Loucy (cell line): ENCODE measurements around the gene CD180.

Experiments
- H2AFZ ChIP-seq: fragments of 200-600 bp; sonication (generic); 2 replicates; pipeline ENCODE4 v1.6.0; 2016; ENCODE audit warnings: antibody characterized with exemption, mild to moderate bottlenecking, low read length, moderate library complexity
- H3F3A ChIP-seq: fragments of 200-600 bp; 2 replicates; pipeline ENCODE4 v1.6.0; 2016; ENCODE audit warnings: antibody characterized with exemption, low read depth, mild to moderate bottlenecking
- H3K27me3 ChIP-seq: fragments of 200-600 bp; sonication (generic); 2 replicates; pipeline ENCODE4 v1.6.1; 2014; ENCODE audit warnings: low read length, mild to moderate bottlenecking; ENCODE audit not compliant: insufficient read depth, poor library complexity, severe bottlenecking
- H3K36me3 ChIP-seq: fragments of 200-600 bp; sonication (generic); 2 replicates; pipeline ENCODE4 v1.6.1; 2016; ENCODE audit warnings: low read length; ENCODE audit not compliant: insufficient read depth
- H3K4me1 ChIP-seq: fragments of 200-600 bp; sonication (generic); 2 replicates; pipeline ENCODE4 v1.5.1; 2014; ENCODE audit warnings: low read length, mild to moderate bottlenecking; ENCODE audit not compliant: insufficient read depth, poor library complexity, severe bottlenecking
- H3K4me2 ChIP-seq: fragments of 200-600 bp; sonication (generic); 2 replicates; pipeline ENCODE4 v1.6.0; 2014; ENCODE audit warnings: antibody characterized with exemption, low read length, low read depth, mild to moderate bottlenecking; ENCODE audit not compliant: poor library complexity, severe bottlenecking
- H3K4me3 ChIP-seq: fragments of 200-600 bp; sonication (generic); 2 replicates; pipeline ENCODE4 v1.5.1; 2014; ENCODE audit warnings: low read length, mild to moderate bottlenecking, mixed read lengths; ENCODE audit not compliant: poor library complexity, severe bottlenecking
- H3K79me2 ChIP-seq: fragments of 200-600 bp; sonication (generic); 2 replicates; pipeline ENCODE4 v1.6.1; 2014; ENCODE audit warnings: low read length; ENCODE audit not compliant: insufficient read depth
- H3K9ac ChIP-seq: fragments of 200-600 bp; sonication (generic); 2 replicates; pipeline ENCODE4 v1.6.0; 2014; ENCODE audit warnings: mild to moderate bottlenecking, low read depth, low read length, moderate library complexity; ENCODE audit not compliant: poor library complexity, severe bottlenecking
- H3K9me2 ChIP-seq: fragments of 200-600 bp; sonication (generic); replicated peaks from 2 replicates; pipeline ENCODE4 v1.6.1; 2016; ENCODE audit warnings: low read depth, low read length, mixed read lengths
- H3K9me3 ChIP-seq: fragments of 200-600 bp; sonication (generic); 2 replicates; pipeline ENCODE4 v1.6.1; 2014; ENCODE audit warnings: mild to moderate bottlenecking, antibody characterized with exemption, low read length, low read depth; ENCODE audit not compliant: insufficient read depth
- H4K20me1 ChIP-seq: fragments of 200-600 bp; sonication (generic); 2 replicates; pipeline ENCODE4 v1.6.0; 2014; ENCODE audit warnings: antibody characterized with exemption, low read length, mild to moderate bottlenecking; ENCODE audit not compliant: insufficient read depth, poor library complexity, severe bottlenecking
- CTCF ChIP-seq: fragments of 200-600 bp; sonication (generic); conservative IDR thresholded peaks from 2 replicates; pipeline ENCODE4 v1.5.1; 2014; ENCODE audit warnings: mild to moderate bottlenecking, antibody characterized with exemption, low read length
- EZH2phosphoT487 ChIP-seq: fragments of 200-600 bp; IDR thresholded peaks from 2 replicates; pipeline ENCODE4 v1.6.1; 2018; ENCODE audit warnings: antibody characterized with exemption, mild to moderate bottlenecking, moderate library complexity, borderline replicate concordance

The CD180 gene

DNA sequence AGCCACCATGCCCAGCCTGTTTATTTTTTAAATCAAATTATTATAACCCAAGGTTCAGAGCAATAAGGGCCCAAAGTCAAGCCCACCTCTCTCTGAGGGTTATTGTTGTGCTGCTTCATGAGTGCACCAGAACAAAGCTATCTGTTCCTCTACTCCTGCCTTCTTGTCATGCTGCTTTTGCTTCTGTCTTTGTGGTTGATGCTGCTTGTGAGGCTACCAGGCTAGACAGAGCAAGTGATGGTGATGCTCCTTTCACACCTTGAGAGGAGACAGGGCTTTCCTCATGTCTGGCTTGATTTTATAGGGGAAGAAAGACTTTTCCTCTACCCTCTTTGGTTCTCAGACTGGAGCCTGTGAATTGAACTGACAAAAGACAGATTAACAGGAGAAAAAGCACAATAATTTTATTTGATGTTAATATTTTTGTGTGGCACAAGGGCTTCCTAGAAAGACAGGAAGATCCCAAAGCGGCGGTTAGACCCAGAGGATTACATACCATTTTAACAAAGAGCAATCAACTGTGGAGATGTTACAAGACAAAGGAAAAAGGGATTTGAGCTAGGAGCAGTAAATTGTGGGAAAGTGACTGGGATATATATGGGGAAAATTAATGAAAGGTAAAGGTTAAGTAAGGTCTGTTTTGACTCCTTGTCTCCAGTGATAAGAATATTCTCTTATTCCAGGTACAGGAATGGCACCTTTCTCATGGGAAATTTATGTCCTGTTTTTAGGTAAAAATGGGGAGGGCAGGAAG is 4.4 kb upstream of the CD180 start:
- Histone ChIP-seq H4K20me1 (no peaks in the 10 kb centered on the region), H3F3A (no peaks in the 10 kb centered on the region), H3K9me2 (no peaks in the 10 kb centered on the region), H3K4me3 (no peak overlapping the region), H3K36me3 (no peaks in the 10 kb centered on the region), H3K9me3 (peaks cover 5% of the 10 kb centered on the region; the same call in 1 of the 2 replicates), H3K4me2 (no peak overlapping the region), H3K4me1 (peaks cover 35% of the 10 kb centered on the region), H3K79me2 (no peaks in the 10 kb centered on the region), H3K9ac (no peak overlapping the region), H3K27me3 (no peaks in the 10 kb centered on the region), H2AFZ (no peak overlapping the region)
- TF ChIP-seq EZH2phosphoT487 (no peak), CTCF (no peak)

DNA sequence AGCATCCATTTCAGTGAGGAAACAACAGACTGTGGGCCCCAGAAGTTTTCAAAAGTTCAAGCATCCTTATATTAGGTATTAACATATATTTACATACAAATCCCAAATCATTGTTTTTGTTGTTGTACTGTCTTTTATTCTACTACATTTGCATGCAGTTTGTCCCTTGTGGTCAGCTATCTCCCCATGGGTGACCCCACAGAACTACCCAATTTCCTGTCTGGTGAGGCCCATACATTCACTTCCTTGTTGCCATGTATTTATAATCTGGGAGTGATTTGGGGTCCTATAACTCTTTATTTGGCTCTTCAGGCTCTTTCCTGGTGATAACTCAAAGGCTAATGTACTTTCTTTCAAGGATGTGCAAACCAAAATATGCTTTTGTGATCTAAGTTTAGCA is 3.3 kb upstream of the CD180 start:
- Histone ChIP-seq H3K4me1 (peaks cover 23% of the 10 kb centered on the region), H4K20me1 (no peaks in the 10 kb centered on the region), H2AFZ (no peak overlapping the region), H3K9me2 (no peaks in the 10 kb centered on the region), H3K79me2 (no peaks in the 10 kb centered on the region), H3F3A (no peaks in the 10 kb centered on the region), H3K4me3 (no peak overlapping the region), H3K9ac (no peak overlapping the region), H3K9me3 (peaks cover 5% of the 10 kb centered on the region; the same call in 1 of the 2 replicates), H3K36me3 (no peaks in the 10 kb centered on the region), H3K27me3 (no peaks in the 10 kb centered on the region), H3K4me2 (peak overlapping the region; percentile 14)
- no peak for TF ChIP-seq EZH2phosphoT487
- no peak for TF ChIP-seq CTCF

- H3K9me3 ChIP-seq = peaks cover 5% of the 10 kb centered on the region; the same call in 1 of the 2 replicates
Measured at GRCh38 chr5:67198917-67199316, 2.3 kb upstream of the CD180 start.

More at GRCh38 chr5:67198917-67199316, 2.3 kb upstream of the CD180 start:
- TF ChIP-seq CTCF (no peak), EZH2phosphoT487 (no peak)
- H3K36me3 ChIP-seq = no peaks in the 10 kb centered on the region
- H3F3A ChIP-seq = no peaks in the 10 kb centered on the region
- H3K79me2 ChIP-seq = no peaks in the 10 kb centered on the region
- no peak overlapping the region for H2AFZ ChIP-seq
- H3K9me2 ChIP-seq = no peaks in the 10 kb centered on the region
- H3K27me3 ChIP-seq = no peaks in the 10 kb centered on the region
- no peak overlapping the region for H3K4me3 ChIP-seq
- H3K4me2 ChIP-seq = no peak overlapping the region
- H4K20me1 ChIP-seq = no peaks in the 10 kb centered on the region
- H3K9ac ChIP-seq = no peak overlapping the region
- H3K4me1 ChIP-seq = peaks cover 14% of the 10 kb centered on the region
